NCI-H1694 (cell line): ENCODE measurements around the gene SLC7A14.
A peak's percentile ranks its signal among the peaks of the same experiment; 100 is the strongest.

Experiments
- DNase-seq: peaks from one replicate; lab custom pipeline; 2025; lab: John Stamatoyannopoulos, UW

The SLC7A14 gene

DNA sequence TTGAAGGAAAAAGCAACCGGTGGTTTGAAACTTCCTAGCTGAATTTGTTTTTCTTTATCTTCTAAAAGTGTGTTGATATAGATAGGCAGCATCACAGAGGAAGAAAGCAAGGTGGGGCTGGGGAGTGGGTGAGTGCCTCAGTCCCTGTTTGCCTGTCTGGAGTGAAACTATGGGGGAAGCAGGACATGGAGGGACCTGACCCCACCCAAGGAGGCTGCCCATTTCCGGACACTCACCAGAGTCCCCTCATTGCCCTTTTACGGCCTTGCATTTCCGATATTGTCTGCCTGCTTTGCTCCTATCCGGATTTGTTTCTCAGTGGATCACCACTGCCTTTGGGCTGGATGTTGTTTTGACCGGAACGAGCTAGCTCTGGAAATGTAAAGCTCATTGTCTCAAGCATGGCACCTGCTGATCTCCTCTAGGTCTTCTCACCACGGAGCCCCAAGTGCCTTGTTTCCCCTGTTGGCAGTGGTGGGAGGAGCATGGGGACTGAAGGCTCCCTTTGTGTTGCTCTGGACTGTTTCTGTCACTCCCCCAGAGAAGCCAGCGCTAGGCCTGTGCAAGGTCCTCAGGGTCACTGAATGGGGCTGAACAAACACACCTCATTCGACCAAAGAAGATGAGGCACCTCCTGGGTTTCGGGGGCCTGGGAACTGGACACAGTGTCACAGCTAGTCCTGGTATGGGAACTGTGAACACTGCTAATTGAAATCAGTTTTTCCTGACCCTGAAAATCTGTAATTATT, 160.2 kb downstream of the SLC7A14 start:
- no peak for DNase-seq

DNA sequence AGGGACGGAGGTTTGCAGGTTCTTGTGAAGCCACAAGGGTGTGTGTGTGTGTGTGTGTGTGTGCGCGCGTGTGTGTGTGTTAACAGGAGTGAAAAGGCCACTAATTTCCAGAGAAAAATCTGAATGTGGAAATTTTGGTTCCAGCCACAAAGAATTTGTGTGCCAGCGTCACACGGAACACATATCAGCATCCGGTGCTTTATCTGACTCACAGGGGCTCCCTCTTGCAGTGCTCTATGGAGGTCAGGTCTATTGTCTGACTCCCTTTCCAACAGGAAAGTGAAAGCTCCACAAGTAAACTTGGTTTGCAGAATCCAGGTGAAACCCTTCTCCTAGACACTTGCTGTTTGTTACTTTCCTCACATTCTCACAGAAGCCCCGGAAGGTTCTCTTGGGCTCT, 161.0 kb downstream of the SLC7A14 start:
- no peak for DNase-seq

DNA sequence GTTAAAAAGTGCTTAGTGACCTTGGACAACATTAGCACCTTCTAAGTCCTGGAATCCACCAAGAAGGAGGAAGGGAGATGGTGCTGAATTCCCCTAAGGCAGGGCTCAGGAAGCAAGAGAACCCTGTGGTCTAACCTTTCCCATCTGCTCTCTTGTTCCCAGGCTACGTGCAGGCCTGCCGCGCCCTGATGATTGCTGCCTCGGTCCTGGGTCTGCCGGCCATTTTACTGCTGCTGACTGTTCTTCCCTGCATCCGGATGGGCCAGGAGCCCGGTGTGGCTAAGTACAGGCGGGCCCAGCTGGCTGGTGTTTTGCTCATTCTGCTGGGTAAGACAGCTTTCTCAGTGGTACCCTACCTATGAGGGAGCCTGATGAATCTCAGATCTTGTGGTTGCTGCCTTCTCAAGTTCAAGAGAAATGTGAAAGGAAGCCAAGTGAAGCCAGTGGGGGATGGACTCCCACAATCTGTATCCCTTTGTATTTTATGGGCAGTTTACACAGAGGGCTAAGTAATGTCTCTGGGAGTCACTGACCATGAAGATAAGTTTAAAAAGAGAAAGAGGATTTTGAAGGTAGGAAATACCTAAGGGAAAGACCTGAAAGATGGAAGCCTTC, 162.8 kb downstream of the SLC7A14 start:
- DNase-seq: no peak

DNA sequence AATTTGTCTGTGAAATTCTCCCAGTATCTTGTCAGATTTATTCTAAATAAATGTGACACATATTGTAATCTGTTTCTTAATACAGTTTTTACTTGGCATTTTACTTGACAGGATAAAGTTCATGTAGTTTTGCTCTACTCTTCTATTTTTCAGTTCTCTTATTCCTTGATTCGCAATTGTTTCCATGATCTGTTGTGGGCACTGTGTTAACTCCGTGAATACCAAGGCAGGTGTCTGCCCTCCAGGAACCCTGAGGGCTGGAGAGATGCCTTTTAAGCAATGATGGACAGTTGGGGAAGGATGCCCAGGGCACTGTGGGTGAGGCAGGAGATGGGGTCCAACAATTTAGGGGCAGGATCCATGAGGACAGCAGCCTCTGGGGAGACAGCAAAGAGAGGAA, 164.1 kb downstream of the SLC7A14 start:
- DNase-seq: no peak

DNA sequence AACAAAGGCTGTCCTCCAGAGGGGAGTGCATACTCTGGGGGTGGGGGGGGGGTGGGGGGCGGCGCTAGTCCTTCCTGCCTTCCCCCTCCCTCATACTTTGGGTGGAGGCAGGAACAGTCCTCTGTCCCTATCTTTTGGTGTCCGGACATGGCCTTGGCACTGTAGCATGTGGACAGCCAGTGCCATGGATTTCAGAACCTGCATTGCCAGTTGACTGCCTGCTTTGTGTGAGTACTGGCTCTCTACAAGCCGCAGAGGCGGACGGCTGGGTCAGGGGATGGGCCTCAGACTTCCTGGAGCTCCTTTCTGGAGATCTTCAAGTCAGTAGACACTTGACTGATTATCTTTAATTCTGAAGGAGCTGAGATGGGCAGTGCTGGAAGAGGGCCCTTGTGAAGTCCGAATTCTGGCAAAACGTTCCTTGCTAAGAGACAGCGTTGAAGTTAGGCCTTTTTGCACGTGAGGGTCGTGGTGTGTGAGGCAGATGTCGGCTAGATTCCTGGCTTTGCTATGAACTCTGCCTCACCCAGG, 164.7 kb downstream of the SLC7A14 start:
- no peak for DNase-seq

DNA sequence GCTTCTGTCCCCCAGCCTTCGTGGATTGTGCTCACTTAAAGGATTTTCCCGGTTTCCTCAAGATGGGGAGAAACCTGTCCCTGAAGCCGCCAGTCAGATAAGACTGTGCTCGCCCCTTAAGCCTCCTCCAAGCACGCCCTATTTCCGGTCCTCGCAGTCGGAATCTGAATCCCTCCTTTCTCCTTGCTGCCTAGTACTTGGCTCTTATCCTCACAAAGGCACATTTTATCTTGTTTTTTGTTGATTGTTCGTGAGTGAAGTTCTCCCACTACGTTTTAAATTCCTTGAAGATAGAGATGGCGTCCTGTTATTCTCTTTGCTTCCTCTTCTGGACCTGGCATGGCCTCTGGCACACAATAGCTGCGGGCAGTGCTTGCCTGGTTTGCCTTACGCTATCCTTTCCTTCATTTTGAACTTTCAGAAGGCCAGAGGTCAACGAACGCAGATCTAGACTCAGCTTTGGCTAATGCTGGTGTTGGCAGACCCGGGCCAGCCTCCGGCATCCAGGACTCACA, 165.5 kb downstream of the SLC7A14 start:
- DNase-seq: no peak

DNA sequence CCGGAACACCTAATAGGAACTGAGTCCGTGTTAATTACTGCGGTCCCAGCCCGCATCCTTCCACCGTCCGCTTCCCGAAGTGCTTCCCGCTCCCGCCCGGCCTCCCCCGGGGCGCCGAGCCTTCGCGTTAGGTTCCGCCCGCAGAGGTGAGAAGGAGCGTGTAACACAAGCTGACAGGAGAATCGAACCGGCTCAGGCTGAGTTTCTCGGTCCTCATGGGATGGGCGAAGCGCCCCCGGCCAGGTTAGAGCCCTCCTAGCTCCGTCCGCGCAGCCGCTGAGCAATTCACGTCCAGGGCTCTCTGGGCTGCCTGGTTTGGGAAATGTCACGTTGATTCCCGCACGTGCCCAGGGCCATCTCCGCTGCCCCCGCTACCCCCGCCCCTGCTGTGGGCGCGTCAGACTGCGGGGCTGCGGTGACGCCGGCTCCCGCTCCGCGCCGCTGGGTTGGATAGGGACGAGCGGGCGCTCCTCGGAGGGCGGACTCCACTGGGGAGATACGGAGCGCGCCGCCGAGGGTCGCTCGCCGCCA, 166.3 kb downstream of the SLC7A14 start:
- DNase-seq: no peak

DNA sequence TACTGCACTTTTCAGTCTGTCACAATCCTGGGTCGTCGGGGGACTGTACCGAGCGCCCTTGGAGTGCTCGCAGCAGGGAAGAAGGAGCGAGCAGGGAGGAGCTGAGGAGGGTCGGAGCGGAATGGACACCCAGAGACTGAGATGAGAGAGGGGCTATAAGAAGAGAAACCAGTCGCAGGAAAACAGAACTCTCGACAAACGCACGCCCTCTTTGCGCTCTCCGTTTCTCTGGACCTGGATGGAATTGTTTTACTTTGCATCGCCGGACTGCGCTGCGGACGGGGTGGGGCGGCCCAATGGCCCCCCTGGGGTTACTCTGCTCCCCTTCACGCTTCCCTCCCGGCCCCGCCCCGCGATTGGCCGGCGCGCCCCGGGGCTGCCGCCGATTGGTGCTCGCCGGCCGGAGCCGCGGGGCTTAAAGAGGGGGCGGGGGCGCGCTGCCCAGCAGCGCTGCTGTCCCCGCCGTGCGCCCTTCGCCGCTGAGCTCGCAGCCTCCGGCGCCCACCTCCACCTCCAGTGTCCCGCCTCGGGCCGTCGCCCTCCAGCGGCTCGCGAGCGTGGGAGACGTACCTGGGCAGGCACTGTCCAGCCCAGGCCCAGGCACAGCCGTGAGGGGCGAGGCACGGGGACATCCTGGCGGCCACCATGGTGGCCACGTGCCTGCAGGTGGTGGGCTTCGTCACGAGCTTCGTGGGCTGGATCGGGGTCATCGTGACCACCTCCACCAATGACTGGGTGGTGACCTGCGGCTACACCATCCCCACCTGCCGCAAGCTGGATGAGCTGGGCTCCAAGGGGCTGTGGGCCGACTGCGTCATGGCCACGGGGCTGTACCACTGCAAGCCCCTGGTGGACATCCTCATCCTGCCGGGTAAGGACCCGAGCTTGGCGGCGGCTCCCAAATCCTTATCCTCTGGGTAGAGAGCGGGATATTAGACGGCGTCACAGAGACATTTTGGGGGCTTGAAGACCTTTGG, 167.2 kb downstream of the SLC7A14 start, which contains the start of gene CLDN11:
CLDN11 (plus strand) TSS at position 447 of the 977 bp plus-strand sequence; CDS start at position 646, 199 bp downstream.
- DNase-seq: no peak

DNA sequence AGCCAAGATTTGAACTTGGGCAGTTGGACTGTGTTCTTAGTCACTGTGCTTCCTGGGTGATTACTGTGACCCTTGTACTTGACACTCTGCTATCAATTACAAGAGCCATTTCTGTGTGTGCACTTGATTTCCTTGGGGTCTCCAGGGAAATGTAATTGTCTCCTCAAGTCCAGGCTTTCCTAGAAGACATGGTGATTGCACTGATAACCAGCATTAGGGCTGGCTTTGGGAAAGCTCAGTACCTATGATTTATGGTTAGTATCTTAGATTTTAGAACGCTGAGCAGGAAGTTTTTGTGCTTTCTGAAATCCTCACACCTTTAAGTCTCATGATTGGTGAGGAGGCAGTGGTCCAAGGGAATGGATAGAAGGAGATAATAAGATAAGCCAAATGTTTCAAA, 168.8 kb downstream of the SLC7A14 start:
- DNase-seq: no peak

DNA sequence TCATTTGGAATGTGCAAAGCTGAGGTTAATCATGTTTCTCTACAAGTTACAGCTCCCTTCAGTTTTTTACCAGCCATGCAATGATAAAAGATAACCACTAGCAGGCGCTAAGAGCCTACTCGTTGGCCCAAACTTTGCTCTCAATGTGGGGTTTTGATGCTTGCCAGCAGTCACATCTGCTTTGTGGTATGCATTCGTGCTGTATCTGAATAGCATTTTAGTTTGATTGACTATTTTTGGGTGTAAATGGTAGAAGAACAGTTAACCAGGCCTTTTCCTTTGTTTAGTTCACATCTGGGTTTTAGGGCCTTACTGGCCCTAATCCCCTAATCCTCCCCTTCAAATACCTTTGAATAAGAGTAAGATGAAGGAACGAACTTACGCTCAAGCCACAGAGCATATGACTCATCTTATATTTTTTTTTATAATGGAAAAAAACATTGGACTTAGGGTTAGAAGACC, 171.6 kb downstream of the SLC7A14 start:
- peak; percentile 92 for DNase-seq

DNA sequence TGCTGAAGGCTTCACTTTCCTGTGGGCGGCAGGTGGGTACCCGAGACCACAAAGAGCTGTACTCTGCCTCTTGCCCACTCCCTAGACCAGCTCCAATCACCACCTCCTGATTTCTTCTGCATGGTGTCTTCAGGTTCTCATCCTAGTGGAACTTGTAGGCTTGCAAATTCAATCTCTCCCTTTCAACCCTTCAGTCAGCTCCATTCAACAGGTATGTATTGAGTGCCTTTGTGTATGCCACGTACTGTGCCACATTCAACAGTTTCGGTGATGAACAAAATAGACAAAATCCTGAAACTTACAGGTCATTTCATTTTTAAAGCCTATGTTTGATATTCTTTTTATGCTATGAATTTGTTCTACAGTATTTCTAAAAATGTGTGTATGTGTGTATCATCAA, 172.6 kb downstream of the SLC7A14 start:
- no peak for DNase-seq

DNA sequence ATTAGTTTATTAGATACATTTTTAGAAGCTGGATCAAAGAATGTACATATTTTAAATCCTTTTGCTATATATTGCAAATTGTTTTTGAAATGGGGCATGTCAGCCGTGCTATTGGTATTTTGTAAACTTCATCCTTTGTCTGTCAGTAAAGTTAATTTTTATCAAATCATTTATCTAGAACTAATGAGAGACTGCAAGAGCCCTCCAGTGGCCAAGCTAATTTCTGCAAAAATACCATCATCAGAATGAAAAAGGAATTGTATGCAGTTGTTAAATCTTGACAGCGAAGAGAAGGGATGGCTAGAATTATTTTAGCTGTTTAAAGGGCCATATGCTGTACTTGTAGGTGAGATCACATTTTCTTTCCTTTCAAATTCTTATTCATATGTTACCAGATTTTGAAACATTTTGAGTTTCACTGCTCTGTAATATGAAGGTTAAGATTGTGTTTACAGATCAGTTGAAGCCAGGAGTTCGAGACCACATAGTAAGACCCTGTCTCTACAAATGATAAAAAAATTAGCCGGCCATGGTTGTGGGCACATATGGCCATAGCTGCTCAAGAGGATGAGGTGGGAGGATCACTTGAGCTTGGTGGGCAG, 175.3 kb downstream of the SLC7A14 start:
- DNase-seq: peak; percentile 14
